ENCODE data around the gene CACNA2D3.

The CACNA2D3 gene

DNA sequence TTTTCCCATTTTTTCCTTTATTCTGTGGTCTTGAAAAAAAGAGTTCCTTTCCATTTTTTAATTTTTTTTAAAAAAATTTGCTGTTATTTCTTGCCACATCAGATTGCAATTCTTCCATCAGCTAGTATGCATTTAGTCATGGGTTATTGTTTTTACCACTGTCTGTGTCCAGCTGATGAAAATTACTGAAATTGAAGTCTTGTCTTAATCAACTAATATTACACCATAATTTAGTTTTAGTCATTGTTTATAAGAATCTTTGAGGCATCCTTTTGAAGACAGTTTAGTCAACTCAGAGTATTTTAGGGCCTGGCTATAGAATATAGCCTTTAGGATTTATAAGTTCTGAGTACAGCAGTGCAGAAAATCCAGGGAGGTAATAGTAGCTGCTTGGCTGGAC is 633.4 kb downstream of the CACNA2D3 start:
- DNase-seq (ENCODE audit: low read depth), result no peak

DNA sequence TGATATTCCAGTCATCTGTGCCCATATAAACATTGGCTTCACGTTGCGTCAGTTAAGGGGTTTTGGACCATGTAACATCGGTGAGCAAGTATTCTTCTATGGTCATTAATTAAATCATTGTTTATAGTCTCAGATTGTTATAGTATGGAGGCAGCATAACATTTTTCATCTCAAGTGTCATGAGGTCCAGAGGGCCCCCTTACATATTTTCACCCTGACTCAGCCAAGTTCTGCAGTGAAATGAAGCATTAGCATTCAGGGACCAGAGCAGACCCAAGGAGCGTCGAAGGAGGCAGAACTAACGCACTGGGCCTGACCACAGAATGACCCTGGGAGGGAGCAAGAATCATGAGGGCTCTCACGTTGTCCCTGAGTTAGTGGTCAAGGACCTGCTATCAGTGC is 634.0 kb downstream of the CACNA2D3 start:
- DNase-seq (ENCODE audit: low read depth), result no peak

DNA sequence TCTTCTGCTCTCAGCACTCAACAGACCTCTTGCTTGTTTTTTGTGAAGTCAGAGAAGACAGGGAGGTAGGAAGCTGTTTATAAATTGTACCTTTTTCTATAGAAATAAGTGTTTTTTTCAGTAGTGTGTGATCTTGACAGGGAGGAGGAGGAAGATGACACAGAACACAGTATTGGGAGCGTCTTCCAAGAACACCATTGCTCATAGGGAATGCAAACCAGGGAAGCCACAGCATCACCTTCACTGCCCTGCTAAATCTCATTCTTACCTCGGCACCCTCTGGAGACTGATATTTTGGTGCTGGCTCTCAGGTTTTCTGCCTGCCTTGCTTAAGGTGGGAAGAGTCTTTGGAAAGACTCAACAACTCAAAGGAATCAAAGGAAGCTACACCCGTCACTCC is 636.1 kb downstream of the CACNA2D3 start:
- DNase-seq (ENCODE audit: low read depth), result no peak

DNA sequence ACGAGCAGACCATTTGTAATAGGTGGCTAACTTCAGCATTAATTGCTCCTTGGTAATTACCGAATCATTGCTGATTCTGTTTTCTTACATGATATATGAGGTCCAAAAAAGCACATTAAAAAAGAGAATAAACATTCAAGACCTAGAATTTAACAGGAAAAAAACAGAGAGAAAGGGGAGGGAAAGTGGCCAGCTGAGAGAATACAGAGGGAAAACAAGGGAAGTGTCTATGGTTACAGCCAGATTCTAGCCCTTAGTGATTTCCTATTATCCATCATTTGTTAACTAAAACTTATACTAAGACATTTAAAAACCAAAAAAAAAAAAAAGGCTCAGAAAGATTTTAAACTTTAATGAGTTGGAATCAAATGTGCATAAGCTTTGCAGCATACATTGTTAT is 636.8 kb downstream of the CACNA2D3 start:
- no peak for DNase-seq (ENCODE audit: low read depth)

DNA sequence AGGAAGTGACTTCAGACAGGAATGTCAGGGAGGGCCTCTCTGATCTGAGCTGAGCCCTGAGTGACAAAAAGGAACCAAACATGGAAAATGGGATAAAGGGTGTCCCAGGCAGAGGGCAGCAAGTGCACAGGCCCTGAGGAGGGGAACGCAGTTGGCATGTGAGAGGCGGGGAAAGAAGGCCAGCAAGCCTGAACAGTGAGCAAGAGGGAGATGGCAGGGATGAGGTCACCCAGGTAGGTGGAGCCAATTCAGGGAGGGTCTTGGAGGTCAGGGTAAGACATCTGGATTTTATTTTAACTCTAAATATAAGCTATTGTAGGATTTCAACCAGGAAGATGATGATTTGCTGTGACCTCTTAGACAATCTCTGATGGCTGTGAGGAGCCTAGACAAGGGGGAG is 637.8 kb downstream of the CACNA2D3 start:
- no peak for DNase-seq (ENCODE audit: low read depth)

DNA sequence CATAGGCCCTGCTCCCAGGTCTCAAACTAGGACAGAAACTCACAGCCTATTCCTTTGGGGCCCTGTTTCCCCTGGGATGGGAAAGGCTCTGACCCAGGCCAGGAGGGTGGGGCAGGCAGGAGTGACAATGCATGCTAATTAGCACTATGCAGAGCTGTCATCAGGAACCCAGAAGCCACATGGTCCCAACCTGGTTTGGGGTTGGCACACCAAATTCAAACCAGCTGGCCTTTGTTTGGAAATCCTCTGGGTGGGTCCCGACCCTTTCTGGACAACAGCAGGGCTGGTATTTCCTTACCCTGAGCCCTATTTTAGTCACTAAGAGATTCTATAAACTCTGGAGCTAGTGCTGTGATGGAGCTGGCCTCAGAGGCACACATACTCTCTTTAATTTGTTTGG is 639.3 kb downstream of the CACNA2D3 start:
- no peak for DNase-seq (ENCODE audit: low read depth)

DNA sequence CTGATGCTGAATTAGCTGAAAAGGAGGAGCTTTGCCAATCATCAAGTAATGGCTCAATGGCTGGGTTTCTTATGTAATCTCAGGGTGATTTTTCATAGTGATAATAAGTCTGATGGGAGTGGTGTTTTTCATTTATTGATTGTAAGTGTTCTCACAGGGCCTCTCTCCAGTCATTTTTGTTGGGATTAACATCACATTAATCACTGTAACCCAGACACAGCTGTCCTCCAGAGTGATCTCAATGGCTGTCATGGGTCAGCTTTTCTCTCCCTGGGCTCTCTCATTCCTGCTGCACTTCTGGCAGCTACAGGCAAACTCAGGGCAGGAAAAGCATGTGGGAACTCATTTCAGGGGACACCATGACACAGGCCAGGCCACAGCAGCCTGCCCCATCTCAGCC is 642.6 kb downstream of the CACNA2D3 start:
- no peak for DNase-seq (ENCODE audit: low read depth)

DNA sequence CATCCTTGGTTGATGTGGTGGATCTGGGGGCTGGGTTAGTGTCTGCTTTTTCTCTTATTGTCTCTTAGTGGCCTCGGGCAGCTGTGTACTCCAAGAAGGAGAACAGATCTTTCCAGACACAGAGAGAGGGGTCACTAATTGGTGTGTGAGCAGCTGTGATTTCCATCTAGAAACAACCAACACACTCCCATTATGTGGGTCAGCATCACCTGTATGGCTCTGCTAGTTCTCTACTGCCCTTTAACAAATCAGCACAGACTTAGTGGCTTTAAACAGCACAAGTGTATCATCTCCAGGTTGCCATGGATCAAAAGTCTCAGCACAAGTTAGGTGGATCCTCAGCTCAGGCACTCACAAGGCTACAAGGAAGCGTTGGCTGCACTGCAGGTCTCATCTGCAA is 648.7 kb downstream of the CACNA2D3 start:
- DNase-seq (ENCODE audit: low read depth), result no peak

DNA sequence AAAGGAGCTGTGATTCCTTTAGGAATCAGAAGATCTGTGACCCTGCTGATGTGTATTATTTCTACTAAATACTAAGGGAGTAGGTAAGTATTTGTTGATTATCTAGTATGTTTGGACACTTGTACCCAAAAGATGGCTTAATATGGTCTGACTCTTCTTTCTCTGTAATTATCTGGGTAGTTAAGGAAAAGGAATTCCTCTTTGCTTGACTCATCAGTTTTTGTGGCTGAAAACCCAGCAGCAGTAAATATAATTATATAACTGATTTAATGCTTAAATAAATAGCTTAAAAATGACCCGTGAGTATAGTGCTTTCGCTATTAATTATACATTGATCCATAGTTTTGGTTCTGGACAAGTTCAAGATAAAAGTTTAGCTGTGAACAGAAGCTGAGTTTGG is 649.7 kb downstream of the CACNA2D3 start:
- no peak for DNase-seq (ENCODE audit: low read depth)

DNA sequence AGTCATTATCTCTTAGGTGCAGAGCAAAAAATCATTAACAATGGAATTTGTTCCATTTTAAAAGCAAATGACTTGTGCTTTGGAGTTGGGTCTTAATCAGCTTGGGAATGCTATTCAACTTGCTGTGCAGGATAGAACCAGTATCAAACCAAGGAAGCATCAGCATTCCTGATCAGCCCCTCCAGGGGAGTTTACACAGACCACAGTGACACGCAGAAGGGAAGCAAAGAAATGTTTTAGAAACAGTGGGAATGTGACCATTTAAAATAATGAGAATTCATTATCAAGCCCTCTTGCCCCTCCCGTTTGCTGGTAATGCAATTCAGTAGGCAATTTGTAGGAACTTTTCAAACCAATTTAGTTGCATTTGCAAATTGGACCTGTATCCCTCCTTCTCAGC is 650.4 kb downstream of the CACNA2D3 start:
- no peak for DNase-seq (ENCODE audit: low read depth)

DNA sequence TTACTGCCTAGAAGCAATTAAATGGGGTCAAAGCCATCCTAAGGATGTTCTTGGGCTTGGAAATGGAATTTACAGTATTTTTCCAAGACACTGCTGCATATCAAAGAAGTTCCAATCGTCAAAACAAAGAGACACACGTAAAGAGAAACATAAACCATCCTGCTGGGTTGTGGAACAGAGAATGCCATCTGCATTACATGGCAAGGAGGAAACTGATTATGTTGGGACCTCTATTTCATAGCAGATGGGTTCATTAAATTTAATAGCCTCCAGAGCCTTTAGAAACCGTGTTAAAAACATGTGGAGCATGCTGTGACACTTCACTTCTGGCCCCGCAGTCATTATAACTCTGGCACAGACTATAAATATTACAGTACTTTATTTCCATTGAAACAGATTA is 650.9 kb downstream of the CACNA2D3 start:
- DNase-seq (ENCODE audit: low read depth), result no peak

DNA sequence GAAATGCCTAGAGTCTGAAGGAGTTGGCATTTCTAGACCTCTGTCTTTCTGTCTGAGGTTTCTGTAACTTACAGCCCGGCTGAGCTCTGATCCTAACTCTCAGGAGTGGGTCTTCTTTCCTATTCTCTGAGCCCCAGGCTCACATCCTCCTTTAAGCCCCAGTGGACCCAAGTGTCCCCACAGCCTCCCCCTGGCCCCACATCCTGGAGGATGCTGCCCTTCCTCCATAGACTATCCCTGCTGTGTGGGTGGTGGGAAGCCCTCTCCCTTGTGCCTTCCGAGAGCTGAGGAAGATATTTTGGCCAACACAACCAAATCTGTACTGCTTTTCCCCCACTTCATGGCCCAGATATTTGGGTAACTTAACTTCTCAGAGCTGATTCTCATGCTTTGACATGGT is 654.2 kb downstream of the CACNA2D3 start:
- no peak for DNase-seq (ENCODE audit: low read depth)

DNA sequence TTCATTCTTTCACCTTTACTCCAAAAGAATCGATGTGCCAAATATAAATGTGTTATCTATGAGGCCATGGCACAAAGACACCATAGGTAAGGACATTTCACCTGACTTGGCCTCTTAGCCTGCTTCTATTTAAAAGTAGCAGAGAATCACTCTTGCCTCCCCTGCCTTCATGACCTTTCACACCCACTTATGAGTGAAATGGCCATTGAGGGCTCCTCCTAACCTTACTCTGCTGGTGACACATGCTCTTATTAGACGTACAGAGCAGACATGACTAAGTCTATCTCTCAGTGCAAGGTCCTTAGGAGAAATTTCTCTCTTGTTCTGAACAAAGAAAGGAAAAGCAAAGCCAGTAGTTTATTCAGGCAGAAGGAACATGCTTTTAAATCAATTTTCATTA is 654.8 kb downstream of the CACNA2D3 start:
- DNase-seq (ENCODE audit: low read depth), result no peak

DNA sequence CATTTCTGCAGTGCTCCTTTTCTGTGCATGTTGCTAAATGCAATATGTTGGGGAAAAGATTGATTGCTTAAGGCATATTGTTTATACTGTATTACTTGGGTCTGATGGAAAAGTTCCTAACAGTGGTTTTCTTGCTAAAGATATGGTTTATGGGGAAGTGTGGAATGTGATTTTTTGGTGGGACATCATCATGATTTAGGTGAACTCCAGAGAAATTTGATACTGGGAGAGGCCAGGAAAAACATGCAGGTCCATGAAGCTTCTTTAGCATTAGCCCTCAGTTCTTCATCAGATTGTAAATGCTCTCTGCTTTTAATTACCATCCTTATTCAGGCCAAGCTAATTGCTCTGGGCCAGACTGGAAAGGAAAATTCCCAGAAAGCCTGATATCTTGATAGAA is 658.0 kb downstream of the CACNA2D3 start:
- DNase-seq (ENCODE audit: low read depth), result no peak

DNA sequence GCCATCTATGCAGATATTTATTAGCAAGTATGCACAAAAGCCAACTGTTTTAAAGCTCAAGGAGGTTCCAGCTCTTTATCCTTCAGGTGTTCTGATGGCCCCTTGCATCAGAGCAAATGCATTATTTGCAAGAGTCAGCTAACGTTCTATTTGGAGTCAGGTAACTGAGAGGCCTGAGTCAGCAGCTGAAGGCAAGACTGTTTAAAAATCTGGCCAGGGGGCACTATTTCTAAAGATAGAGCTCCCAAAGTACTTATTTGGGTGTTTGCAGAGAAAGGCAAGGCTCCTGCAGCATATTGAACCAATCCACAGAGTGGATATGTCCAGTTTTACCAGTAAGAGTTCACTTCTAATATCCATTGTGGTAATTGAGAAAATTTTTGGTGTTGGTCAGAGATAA is 659.4 kb downstream of the CACNA2D3 start:
- no peak for DNase-seq (ENCODE audit: low read depth)

DNA sequence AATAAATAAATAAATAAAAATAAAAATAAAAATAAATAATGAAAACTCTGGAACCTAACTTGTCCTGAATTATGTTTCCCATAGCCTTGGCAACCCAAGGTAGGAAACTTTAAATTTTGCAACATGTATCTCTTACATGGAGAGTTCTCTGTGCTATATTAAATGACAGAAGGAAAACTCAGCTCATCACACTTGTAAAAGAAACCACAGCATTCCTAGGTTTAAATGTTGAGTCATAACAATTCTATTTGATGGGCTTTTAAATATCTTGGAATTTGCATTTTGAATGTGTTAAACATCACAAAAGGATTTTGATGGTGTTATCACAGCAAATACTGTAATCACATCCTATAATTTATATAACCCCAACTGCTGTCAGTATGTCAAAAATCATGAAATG is 661.3 kb downstream of the CACNA2D3 start:
- DNase-seq (ENCODE audit: low read depth), result no peak

DNA sequence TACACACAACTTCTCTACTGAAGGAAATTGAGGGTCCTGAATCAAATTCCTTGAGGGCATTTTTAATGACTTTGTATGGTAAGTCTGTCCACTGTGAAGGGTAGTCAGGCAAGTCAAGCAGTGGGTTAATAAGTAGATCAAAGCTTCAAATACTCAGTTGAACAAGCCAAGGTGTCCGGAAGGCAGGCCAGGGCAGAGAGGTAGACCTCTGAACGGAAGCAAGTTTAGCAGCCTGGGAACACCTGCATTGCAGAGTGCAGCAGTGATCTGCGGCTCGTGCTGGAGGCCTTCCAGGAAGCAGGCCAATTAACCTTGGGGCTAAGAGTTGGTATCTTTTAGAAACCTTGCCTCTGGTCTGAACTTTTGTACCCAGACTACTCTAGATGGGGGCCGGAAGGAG is 661.7 kb downstream of the CACNA2D3 start:
- no peak for DNase-seq (ENCODE audit: low read depth)

DNA sequence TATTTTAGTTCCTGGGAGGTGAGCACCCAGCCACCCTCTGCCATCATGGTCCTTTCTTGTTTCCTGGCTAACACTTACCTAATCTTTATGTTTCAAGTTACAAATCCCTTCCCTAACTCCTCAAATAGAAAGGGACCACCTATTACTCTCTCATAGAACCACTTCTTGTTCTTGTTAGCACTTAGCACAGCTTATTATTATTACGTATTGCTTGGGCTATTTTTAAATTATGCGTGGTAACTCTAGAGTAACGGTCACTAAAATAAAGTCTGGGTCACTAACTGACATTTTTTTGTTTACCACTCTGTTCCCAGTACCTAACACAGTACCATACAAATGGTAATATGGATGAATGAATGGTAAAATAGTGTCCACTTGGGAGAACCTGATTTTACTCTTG is 663.6 kb downstream of the CACNA2D3 start:
- no peak for DNase-seq (ENCODE audit: low read depth)

DNA sequence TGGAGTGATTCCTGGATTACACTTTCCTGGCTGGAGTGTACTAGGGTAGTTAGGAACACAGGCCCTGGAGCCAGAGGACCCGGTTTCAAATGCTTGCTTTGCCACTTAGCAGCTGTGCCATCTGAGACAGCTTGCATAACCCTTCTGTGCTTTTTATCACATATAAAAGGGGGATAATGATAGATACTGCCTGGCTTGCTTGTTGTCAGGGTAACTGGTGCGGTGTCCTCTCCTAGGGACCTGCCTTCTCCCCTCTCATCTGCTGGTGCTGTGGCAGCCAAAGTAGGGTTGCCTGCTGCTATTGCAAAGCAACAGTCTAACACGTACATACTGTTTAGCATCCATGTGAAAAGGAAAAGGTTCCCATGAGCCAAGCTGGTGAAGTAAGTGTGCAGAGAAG is 667.7 kb downstream of the CACNA2D3 start:
- no peak for DNase-seq (ENCODE audit: low read depth)

DNA sequence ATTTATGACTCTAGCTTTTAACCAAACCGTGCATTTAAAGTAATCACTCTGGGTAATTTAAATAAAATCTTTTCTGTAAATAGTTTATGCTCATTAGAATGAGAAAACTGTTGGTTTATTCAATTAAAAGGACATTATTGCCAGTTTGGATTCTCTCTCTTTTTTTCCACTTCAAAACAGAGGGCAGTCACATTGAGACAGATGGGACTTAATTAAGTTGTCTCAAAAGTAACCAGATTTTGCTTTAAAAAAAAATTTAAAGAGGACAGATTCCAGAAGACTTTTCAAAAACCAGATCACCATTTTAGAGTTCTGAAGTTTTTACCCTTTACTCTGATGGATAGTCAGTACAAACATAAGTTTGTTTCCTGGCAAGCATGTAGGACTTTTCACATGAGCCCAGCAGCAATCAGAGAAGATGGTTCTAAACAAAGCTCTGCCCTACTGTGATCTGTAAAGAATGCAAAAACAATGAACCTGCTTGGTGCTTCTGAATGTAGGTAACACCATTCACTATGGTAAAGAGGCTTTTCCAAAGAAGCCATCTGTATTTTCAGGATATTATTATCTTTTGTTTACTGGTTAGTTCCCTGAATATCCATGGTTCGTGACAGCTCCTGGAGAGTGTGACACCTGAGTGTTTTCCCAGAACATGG is 669.3 kb downstream of the CACNA2D3 start:
- no peak for DNase-seq (ENCODE audit: low read depth)

DNA sequence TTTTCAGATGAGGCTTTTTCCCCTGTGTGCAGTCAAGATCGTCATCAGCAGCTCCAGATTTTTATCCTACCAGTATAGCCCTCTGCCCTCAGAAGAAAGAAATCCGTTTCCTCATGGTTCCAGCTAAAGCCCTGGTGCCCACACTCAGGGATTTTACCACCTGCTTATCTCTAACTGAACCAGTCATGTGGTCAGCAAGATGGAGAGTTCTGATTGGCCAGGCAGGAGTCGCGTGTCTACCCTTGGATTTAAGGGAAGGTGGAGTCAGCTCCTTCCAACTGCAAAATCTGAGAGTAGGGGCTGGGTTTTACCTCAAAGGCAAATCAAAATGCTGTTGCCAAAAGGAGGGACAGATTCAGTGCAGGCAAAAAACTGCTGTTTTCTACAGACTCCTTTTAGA is 670.2 kb downstream of the CACNA2D3 start:
- DNase-seq (ENCODE audit: low read depth), result no peak

DNA sequence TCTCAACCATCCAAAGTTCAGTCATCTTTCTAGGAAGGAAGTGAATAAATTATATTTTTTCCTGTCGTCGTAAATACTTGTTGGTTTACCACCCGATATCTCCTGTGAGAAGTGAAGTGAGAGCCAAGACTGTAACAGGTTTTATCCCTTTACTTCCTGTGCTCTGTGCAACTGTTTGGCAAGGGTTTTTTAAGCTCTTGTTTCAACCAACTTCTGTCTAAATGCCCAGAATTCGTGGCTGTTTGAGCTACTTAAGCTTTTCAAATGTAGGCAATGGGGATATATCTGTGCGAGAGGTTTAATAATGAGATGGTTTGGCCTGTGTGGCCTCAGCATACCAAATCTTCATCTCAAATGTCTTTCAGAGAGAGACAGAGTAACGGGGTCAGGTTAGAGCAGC is 670.8 kb downstream of the CACNA2D3 start:
- no peak for DNase-seq (ENCODE audit: low read depth)

DNA sequence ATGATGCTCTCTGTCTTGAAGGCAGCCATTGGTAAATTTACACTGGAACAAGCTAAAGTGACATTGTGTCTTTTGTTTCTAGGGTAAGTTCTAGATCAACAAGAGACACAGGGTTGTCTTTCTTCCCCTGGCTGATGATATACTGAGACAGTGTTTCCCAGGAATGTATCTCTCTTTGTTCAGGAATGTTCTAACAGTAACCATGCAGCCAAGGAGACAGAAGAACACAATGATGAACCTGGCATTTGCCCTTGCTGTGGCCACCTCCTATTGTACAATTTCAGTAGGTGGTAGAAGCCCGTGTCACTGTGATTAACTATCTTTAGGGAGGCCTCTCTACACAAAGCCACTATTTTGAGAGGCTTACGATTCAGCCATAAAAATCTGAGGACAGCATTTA is 674.8 kb downstream of the CACNA2D3 start:
- DNase-seq (ENCODE audit: low read depth), result no peak

DNA sequence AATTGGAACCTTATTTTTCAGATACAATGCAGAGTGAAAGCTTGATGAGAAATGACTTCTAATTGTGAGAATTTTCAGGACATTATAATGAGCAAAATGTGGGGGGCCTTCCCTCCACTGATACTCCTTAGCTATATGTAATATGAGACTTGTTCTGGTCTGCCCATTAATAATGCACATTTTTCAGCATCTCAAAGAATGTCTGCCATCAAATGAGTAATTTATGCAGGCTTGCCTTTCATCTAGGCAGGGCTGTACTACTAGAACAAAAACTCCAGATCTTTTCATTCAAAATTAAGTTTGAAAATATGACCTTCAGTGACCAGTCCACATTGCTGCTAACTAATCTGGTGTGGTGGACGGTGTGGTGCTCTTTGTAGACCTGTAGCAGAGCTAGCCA is 678.1 kb downstream of the CACNA2D3 start:
- DNase-seq (ENCODE audit: low read depth), result no peak

DNA sequence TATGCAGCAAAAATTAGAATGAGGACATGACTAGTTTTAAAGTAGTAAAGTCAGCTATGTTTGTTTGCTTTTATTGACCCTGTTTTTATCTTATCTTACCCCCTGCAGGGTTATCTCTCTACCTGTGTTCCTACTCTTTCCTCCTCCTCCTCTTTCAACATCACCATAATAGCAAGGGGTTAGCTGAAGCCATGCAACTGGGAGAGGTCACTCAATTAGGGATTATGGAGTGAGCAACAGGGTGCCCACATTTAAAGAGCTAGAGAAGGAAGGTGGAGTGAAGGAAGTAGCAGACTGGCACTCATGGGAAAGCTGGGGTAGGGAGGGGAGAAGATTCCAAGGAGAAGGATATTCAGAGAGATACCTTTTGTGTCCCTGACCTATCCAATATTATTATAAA is 679.6 kb downstream of the CACNA2D3 start:
- no peak for DNase-seq (ENCODE audit: low read depth)
